ENCODE measurements around the gene CUEDC1.

Gene CUEDC1

DNA sequence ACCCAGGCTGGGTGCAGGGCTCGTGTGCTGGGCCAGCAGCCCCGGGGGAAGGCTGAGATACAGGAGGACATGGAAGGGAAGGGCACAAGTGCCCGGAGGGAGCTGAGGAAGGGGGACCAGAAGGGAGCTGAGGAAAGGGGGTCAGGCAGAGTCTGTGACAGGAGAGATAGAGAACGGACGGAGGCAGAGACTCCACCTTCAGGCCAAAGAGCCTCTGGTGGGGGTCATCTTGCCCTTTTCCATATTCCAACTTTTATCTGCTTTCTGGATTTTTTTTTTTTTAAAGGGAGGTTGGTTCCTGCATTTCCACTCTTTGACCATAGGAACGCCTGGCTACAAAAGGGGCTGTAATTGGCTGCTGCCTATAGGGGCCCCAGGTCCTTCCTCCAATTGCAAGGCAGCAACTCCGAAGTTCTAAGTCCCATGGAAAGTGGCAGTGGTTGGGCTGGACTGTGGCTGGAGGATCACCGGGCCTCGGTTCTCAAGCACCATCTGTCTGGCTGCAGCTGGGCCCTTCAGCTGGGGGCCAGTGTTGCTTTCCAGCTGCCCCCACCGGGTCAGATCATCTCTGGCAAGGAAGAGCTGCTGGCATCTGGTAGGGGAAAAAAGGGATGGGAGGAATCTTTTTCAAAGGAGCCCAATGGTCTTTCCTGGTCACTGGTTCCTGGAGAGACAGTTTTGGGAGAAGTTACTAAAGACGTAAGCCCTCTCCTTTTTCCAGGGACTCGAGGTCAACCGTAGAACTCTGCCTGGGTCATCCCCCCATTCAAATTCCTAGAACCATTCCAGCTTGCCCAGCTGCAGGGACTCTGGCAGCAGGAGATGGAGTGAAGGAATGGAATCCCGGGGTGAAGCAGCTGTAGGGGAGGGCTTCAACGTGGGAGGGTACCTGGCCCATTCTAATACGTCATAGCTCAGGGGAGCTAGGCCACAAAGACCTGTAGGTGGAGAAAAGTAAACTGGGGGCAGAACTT lies 92.2 kb downstream of the CUEDC1 start:
- TF ChIP-seq, protein P1, sequence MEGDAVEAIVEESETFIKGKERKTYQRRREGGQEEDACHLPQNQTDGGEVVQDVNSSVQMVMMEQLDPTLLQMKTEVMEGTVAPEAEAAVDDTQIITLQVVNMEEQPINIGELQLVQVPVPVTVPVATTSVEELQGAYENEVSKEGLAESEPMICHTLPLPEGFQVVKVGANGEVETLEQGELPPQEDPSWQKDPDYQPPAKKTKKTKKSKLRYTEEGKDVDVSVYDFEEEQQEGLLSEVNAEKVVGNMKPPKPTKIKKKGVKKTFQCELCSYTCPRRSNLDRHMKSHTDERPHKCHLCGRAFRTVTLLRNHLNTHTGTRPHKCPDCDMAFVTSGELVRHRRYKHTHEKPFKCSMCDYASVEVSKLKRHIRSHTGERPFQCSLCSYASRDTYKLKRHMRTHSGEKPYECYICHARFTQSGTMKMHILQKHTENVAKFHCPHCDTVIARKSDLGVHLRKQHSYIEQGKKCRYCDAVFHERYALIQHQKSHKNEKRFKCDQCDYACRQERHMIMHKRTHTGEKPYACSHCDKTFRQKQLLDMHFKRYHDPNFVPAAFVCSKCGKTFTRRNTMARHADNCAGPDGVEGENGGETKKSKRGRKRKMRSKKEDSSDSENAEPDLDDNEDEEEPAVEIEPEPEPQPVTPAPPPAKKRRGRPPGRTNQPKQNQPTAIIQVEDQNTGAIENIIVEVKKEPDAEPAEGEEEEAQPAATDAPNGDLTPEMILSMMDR (IDR thresholded peaks at IDR 0.05; ENCODE audit: control extremely low read depth, extremely low read depth, low read depth, missing control alignments) = no peak
- ChIA-PET CTCF (interaction anchor here (0.8 to 24.4 kb wide), 6 partner anchors 8 to 133 kb away, joined by 3 to 478 read pairs (median 5); partner anchors contain the start of genes CUEDC1 and VEZF1), POLR2A (interaction anchor here (0.6 to 0.9 kb wide), 2 partner anchors 88 to 136 kb away, joined by 3 to 4 read pairs; no protein-coding TSS in a partner anchor)
- DNase-seq (ENCODE audit: extremely low spot score) = no peak

DNA sequence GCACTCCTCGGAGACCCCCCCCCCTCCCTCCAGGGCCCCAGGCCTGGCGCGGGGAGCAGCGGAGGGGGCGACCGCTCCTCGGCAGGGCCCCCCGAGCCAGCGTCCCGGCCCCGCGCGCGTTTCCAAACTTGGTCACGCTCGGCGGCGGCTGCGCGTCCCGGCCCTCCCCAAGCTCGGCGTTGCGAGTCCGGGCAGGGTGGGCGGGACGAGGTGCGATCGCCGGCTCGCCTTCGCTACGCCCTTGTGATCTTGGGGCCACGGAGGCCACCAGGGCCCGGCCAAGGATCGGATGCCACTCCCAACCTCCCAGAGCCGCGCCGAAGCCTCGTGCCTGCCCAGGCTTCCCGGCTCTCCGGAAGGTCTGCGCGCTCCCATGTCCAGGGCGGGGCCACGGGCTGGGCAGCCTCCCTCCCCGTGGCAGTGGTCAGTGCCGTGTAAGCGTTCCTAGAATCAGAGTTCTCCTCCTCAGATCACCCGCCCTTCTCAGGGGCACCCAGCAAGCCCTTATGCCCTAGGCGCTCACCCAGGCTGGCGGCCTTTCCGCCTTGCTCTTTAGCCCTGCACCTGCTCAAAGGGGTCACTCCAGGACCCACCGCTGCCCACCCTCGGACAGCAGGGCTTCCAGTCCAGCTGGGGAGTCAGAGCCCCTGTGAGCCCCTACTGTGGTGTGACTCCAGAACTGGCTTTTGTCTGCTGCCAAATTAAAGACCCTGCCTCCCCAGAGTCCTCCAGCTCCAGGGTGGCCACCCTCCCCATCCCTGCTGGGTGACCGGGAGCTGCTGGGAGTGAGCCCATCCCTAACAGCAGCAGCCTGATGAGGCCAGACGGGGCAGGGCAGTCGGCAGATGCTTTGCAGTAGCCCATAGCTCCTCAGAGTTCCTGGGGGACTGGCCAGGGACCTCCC lies 93.2 kb downstream of the CUEDC1 start:
- POLR2A ChIA-PET = no interaction called here
- DNase-seq (ENCODE audit: extremely low spot score) = peak; percentile 36
- CTCF ChIA-PET = interaction anchor here (0.8 to 24.4 kb wide), 6 partner anchors 9 to 249 kb away, joined by 3 to 478 read pairs (median 5); partner anchors contain the start of genes MRPS23 and VEZF1
- TF ChIP-seq, protein P1 (IDR thresholded peaks at IDR 0.05; ENCODE audit: control extremely low read depth, extremely low read depth, low read depth, missing control alignments) = no peak

GRCh38 chr17:57861000-57861789 lies 94.0 kb downstream of the CUEDC1 start:
- POLR2A ChIA-PET = interaction anchor here (1.0 to 1.1 kb wide), 2 partner anchors 134 to 146 kb away, joined by 3 to 4 read pairs; partner anchors contain the start of gene SRSF1
- DNase-seq (ENCODE audit: extremely low spot score) = peak; percentile 39

GRCh38 chr17:57860414-57860999 lies 94.7 kb downstream of the CUEDC1 start:
- ChIA-PET POLR2A (interaction anchor here (0.6 to 1.1 kb wide), 4 partner anchors 8 to 657 kb away, joined by 3 to 4 read pairs (median 4); partner anchors contain the start of gene SRSF1), CTCF (interaction anchor here (1.0 to 24.4 kb wide), 19 partner anchors 9 to 262 kb away, joined by 3 to 478 read pairs (median 5); partner anchors contain the start of genes CUEDC1, MRPS23 and VEZF1)
- DNase-seq (ENCODE audit: extremely low spot score) = peak; percentile 14
- TF ChIP-seq, protein P1 (IDR thresholded peaks at IDR 0.05; ENCODE audit: control extremely low read depth, extremely low read depth, low read depth, missing control alignments) = peak; percentile 1

More at GRCh38 chr17:57861000-57861789, 94.0 kb downstream of the CUEDC1 start:
- CTCF ChIA-PET = interaction anchor here (1.0 to 24.4 kb wide), 10 partner anchors 8 to 253 kb away, joined by 3 to 478 read pairs (median 21); partner anchors contain the start of genes CUEDC1, MRPS23 and VEZF1
- TF ChIP-seq, protein P1 (IDR thresholded peaks at IDR 0.05; ENCODE audit: control extremely low read depth, extremely low read depth, low read depth, missing control alignments) = no peak

GRCh38 chr17:57859601-57860413 lies 95.4 kb downstream of the CUEDC1 start:
- TF ChIP-seq, protein P1 (IDR thresholded peaks at IDR 0.05; ENCODE audit: control extremely low read depth, extremely low read depth, low read depth, missing control alignments) = no peak
- DNase-seq (ENCODE audit: extremely low spot score) = no peak
- ChIA-PET CTCF (interaction anchor here (0.9 to 24.4 kb wide), 24 partner anchors 10 to 263 kb away, joined by 3 to 478 read pairs (median 5); partner anchors contain the start of genes CUEDC1, MRPS23, SRSF1 and VEZF1), POLR2A (interaction anchor here (0.6 to 0.7 kb wide), 2 partner anchors 9 to 656 kb away, joined by 4 read pairs; no protein-coding TSS in a partner anchor)
